Measurements from ENCODE around the gene NAA80.
A peak's percentile ranks its signal among the peaks of the same experiment; 100 is the strongest.

The NAA80 gene

GRCh38 chr3:50327943-50328691 lies 28.9 kb upstream of the NAA80 start, which contains the start of gene TUSC2:
Gene TUSC2 (minus strand): TSS chr3:50328223. CDS start chr3:50328099, 124 bp downstream.
- DNase-seq = peak; percentile 74 to 92 (median 82)

DNA sequence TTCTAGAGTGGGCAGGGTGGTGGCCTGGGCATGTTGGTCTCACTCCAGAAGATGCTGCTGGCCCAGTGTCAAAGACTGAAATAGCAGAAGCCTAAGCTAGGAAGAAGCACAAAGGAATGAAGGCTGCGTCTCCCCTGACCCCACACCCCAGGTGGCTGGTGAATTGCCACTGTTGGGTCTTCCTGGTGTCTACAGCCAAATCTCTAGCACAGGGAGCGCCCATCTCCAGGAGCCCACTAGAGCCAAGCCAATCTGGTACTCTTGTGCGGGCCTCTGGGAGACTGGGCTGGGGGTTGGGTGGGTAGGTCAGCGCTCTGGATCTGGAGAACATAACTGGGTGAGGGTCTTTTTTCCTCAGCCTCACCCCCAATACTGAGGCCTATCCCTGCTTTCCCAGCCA lies 27.9 kb upstream of the NAA80 start:
- DNase-seq = no peak

GRCh38 chr3:50326182-50326541 lies 27.0 kb upstream of the NAA80 start:
- DNase-seq = no peak

- no peak for DNase-seq
Observed at GRCh38 chr3:50325497-50326181, 26.4 kb upstream of the NAA80 start.

GRCh38 chr3:50325113-50325480 lies 25.9 kb upstream of the NAA80 start:
- DNase-seq = no peak

DNA sequence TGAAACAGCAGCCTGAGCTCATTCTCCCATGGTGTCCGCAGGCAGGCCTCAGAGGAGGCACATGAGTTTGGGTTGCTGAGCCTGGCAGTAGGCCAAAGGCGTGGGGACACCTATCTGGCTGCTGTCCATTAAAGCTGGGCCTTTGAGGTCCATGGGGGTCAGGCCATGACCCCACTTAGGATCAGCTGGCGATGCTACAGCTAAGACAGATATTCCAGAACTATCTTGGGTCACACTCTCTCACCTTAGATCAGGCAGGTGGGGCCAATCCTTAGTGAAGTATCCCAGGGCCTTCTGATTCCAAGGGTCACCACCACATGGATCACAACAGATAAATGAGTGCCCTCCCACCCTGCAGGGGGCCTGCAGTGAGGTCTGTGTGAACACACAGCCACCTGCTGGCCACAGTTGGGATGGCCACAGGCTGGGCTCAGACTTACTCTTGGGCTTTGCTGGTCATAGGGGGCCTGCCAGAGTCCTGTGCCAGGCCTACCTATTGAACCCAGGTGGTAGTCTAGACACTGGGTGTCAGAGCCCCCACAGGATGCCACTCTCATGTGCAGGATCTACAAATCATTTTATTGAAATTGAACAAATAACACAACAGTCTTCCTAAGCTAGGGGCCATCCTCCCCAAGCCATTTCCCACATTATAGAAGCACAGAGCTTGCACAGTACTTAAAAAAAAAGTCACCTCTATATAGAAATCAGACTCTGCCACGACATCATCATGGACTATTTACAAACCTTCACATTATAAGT lies 25.3 kb upstream of the NAA80 start:
- peak in 2 of 4 experiments; percentile 30 to 56 for DNase-seq

GRCh38 chr3:50323614-50324199 lies 24.5 kb upstream of the NAA80 start:
- DNase-seq = no peak

DNA sequence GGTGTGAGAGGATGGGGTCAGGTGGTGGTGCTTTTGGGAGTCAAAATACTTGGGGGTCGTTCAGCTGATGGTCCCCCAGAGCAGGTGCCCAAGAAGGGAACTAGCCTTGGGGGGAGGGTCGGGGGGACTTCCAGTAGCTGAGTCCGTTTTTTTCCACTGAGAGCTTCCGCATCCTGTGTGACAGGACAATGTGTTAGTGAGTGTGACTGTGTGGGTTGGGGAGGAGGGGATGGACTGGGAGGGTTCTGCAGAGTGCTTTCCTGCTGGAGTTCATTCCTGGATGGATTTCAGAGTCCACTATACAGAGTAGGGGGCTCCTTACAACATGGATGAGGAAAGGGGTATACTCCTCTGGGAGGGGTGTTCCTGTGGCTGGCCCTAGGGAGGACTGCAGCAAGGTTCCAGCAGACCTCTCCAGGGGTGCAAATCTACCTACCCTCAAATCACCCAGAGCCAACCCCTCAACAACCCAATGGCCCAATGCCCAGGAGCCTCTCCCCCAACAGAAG lies 23.9 kb upstream of the NAA80 start:
- no peak for DNase-seq

DNA sequence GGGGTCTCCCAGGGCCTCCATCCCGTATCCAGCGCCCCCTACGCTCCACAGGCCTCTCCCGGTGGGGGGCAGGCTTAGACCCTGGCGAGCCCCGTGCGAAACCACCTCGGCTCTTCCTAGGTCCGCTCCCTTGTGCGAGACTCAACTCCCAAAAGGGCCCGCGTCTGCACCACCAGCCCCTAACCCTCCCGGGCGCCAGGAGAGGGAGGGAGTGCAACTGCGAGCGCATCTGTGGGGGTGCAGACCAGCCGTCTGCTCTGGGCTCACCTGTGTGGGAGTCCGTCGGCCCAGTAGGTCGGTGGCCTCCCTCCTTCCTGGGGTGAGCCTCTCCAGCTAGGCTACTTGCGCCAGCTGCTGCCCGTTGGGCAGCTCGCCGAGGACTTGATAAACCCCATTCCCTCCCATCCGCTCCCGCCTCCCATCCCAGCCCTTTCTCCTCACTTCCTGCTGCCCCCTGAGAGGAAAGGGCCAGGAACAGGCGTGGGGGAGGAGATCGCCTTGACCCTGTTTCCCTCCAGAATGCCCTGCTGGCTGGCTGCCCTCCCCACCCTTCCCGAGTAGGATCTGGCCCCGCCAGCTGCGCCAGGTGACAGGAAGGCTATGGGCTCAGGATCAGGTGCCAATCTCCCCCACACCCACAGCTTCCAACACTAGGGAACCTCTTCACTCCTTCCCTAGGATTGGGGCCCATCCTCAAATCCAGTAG lies 23.3 kb upstream of the NAA80 start, which contains the start of gene HYAL2:
Gene HYAL2 (minus strand): TSS at position 360 of the 706 bp plus-strand sequence. CDS start 2,256 bp downstream, outside the sequence.
- DNase-seq = no peak

DNA sequence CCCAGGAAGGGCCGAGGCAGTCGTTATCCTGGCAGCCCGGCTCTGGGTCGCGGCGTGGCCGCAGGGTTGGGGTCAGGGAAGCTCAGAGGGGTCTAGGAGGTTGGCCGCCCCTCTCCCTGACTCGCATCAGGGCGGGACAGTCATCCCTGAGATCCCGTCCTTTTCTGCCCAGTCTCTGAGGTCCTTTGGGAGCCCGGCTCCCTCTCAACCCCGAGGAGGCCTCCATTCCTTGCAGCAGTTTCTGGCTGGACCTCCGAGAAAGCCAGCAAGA lies 22.8 kb upstream of the NAA80 start:
- no peak for DNase-seq

GRCh38 chr3:50321336-50322114 lies 22.3 kb upstream of the NAA80 start:
- peak; percentile 74 to 79 (median 78) for DNase-seq

DNA sequence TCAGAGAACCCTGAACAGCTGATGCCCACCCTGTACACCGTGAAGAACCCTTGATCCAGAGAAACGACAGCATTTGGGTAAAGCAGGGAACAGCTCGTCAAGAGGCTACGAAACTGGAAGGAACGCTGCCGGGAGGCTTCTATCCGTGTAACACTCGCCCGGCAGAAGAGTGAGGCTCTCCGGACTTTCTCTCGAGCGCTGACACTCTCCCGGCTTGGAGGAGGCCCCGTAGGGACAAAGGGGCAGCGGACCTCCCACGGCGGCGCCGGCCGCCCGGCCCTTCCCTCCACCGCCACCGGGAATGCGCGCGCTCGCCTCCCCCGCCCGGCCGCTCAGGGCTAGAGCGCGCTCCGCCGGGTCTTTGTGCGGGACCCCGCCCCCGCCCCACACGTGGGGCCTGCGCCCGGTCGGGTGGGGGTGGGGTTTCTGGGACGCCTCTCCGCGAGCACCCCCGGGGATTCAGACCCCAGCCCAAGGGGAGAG lies 21.7 kb upstream of the NAA80 start:
- DNase-seq = peak; percentile 44 to 74 (median 52)

GRCh38 chr3:50319894-50320625 lies 20.9 kb upstream of the NAA80 start:
- no peak for DNase-seq

GRCh38 chr3:50319181-50319893 lies 20.1 kb upstream of the NAA80 start:
- DNase-seq = no peak

DNA sequence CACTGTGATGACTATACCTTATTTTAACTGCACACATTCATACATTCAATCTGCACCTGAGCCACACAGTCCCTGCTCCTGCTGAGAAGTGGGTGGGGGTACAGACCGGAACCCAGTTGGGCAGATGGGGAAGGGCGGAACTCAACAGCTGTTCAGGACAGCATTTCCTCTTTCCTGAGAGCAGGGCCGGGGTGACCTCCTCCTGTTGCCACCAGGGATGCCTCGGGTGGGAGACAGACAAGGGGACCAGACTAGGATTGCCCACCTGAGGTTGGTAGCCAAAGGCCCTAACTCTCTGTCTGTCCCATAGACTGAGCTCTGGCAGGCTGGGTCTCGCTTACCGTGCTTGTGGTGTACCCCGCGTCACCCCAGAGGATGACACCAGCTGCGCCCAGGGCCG lies 19.4 kb upstream of the NAA80 start:
- no peak for DNase-seq

DNA sequence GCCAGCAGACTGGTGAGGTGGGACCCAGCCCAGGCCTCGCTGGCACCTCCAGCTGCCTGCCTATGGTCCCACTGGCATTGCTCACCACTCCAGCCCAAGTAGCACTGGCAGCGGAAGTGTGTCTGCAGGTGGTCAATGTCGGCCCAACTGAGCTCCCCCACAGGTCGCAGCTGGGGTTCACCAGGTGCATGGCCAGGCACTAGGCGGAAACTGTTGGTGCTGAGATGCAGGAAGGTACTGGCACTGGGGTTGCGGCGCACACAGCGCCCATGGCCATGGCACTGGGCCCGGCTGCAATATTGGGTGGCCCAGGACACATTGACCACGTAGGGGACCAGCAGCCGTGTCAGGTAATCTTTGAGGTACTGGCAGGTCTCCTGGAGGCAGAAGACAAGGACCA lies 19.0 kb upstream of the NAA80 start:
- no peak for DNase-seq

DNA sequence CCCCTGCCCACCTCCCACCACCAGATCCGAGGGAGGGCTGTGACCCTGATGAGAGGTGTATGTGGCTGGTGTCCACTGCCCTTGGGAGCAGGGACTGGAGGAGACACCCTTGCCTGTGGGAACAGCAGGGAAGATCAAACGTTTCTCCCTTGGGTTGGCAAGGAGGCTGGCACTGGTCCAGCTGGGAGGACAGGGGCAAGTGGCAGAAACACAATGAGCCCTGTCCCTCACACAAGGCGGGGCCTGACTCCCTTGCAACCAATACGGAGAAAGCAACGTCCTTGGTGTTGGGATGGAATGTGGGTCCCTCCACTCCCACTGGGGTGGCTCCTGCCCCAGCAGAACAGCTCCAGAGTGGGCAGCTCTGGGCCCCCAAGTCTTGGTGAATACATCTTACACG lies 18.1 kb upstream of the NAA80 start:
- no peak for DNase-seq

GRCh38 chr3:50316657-50317242 lies 17.5 kb upstream of the NAA80 start:
- DNase-seq = peak in 1 of 4 experiments; percentile 14

DNA sequence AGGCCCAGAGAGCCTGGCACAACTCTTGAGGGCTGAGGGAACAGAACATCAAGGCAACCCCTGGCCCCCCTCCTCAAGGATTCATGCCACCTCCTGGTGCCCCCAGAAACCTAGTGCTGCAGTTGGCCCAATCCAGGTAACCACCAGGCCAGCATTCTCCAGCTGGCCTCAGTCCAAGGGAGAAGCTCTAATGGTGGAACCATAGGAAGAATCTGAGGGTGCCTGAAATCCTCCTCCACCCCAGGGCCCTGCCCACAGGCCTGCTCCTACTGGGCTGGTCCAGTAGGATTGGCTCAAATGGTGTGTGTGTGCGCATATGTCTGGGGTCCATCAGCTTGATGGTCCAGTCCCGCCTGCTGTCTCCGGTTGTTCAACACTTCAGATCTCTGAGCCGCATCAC lies 15.6 kb upstream of the NAA80 start:
- DNase-seq = no peak

DNA sequence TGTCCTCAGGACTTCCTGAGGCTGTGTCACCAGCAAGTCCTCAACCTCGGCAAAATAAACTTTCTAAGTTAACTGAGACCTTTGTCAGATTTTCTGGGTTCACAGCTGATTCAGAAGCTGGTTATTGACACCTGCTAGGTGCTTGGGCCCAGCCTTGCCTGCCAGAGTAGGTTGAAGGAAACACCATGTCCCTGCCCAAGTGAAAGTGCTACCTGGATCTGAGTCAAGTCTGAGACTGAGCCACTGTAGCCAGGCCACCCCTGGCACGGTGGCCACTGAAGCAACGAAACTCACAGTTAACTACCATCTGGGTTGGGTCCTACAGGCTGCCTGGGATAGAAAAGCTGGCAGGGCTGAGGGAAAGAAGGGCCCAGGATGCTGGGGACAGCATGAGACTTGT lies 15.1 kb upstream of the NAA80 start:
- DNase-seq = no peak
